Activated CD8-positive, alpha-beta memory T cell treated with anti-CD3 and anti-CD28 coated beads, Interleukin-2, amount 10 ng/mL, durations not matched to agents 7 days and 5 days (primary cell): Measurements from ENCODE around the gene E2F4. TPM values are rescaled to one million over a fixed set of nuclear protein-coding genes. Genes with fewer than 3 reads are reported as not detected.

Experiments
- ATAC-seq: fragments of 150-1000 bp; cut with Tn5 transposase; one replicate; pipeline ENCODE4 v1.10.0; 2021; ENCODE audit warnings: moderate library complexity
- CTCF ChIA-PET: fragments of 350-600 bp; sonication (Branson Sonifier 250); formaldehyde crosslinking; loops from one replicate; lab custom pipeline; 2021; ENCODE audit warnings: antibody characterized with exemption; lab: Charles Lee
- DNase-seq: peaks from one replicate; pipeline ENCODE4 v3.0.0-alpha.2; 2020
- H3K27ac Mint-ChIP-seq: one replicate; pipeline ENCODE4 v1.8.0; 2021; ENCODE audit warnings: mild to moderate bottlenecking, mixed read lengths
- H3K27me3 Mint-ChIP-seq: one replicate; pipeline ENCODE4 v1.8.0; 2021; ENCODE audit warnings: mixed read lengths
- H3K36me3 Mint-ChIP-seq: one replicate; pipeline ENCODE4 v1.8.0; 2021; ENCODE audit warnings: mild to moderate bottlenecking, mixed read lengths
- H3K4me1 Mint-ChIP-seq: one replicate; pipeline ENCODE4 v1.8.0; 2021; ENCODE audit warnings: mixed read lengths
- H3K4me3 Mint-ChIP-seq: one replicate; pipeline ENCODE4 v1.8.0; 2021; ENCODE audit warnings: mild to moderate bottlenecking, moderate library complexity, mixed read lengths
- H3K9me3 Mint-ChIP-seq: one replicate; pipeline ENCODE4 v1.8.0; 2022; ENCODE audit warnings: low read depth, mixed read lengths
- total RNA-seq, 2 experiments: library from RNA; stranded (reverse); gene quantifications; one replicate each; pipeline ENCODE4 v1.2.3, GENCODE V29; 2021

Gene E2F4, protein sequence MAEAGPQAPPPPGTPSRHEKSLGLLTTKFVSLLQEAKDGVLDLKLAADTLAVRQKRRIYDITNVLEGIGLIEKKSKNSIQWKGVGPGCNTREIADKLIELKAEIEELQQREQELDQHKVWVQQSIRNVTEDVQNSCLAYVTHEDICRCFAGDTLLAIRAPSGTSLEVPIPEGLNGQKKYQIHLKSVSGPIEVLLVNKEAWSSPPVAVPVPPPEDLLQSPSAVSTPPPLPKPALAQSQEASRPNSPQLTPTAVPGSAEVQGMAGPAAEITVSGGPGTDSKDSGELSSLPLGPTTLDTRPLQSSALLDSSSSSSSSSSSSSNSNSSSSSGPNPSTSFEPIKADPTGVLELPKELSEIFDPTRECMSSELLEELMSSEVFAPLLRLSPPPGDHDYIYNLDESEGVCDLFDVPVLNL
- 100 to 1,000 TPM; 147 to 148 TPM for total RNA-seq

DNA sequence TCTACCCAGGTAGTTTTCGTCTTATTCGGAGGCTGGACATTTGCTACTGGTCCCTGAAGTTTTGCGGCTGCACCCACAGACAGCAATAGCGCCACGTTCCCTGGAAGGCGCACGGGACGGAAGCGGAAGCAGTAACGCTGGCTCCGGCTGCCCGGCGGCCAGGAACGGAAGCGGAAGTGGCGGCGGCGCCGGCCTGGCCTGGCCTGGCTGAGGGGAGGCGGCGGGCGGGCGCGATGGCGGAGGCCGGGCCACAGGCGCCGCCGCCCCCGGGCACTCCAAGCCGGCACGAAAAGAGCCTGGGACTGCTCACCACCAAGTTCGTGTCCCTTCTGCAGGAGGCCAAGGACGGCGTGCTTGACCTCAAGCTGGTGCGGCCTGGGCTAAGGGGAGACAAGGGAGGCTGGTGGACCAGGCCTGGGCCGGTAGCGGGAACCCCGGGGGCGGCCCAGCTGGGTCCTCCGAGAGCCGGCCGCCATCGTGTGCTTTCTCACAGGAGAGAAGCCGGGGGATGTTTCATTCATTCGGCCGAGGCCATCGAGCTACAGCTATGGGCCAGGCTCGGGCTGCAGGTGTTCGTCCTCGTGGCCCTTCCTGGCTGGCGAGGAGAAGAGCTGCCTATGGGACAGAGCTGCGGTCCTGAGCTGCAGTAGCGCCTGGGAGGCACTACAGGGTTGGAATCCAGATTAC is at the start of gene E2F4:
Gene E2F4, plus strand, starts transcription at position 161 of the 687 bp plus-strand sequence. Its CDS starts 73 bp downstream, at position 234.
- no peaks in the 10 kb centered on the region for H3K9me3 Mint-ChIP-seq
- peaks cover 52% of the 10 kb centered on the region for H3K4me1 Mint-ChIP-seq
- no peaks in the 10 kb centered on the region for H3K27me3 Mint-ChIP-seq
- CTCF ChIA-PET: interaction anchor here (1.0 to 4.0 kb wide), 13 partner anchors 8 to 362 kb away, joined by 3 to 25 read pairs (median 4); partner anchors contain the start of genes CES3, FHOD1, MATCAP1 and NAE1
- DNase-seq (peak; percentile 93), ATAC-seq (peak; percentile 92)
- H3K27ac Mint-ChIP-seq: peak within 1 kb of the TSS; percentile 89
- peaks cover 34% of the 10 kb centered on the region for H3K36me3 Mint-ChIP-seq
- H3K4me3 Mint-ChIP-seq: peak within 1 kb of the TSS; percentile 98

DNA sequence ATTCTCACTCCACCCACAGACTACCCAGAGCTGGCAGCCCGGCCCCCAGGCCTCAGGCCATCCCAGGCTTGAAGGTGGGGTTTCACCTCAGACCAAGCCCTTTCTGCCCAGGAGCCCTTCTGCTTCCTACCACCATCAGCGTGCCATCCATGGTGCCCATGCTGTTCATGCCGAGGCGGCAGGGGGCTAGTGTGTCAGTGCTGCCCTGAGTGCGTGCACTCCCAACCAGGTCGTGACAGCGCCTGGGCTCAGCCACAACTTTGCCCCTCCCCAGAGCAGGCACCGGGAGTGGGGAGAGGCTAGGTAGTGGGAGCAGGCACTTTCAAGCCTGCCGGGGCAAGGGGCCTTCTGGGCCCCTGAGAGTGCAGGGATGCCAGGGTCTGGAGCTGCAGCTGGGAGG is 49.6 kb upstream of the E2F4 start:
- DNase-seq: no peak
- Mint-ChIP-seq H3K4me1 (no peaks in the 10 kb centered on the region), H3K4me3 (no peak overlapping the region), H3K27me3 (no peaks in the 10 kb centered on the region), H3K36me3 (peaks cover 12% of the 10 kb centered on the region), H3K27ac (no peak overlapping the region), H3K9me3 (no peaks in the 10 kb centered on the region)
- CTCF ChIA-PET: interaction anchor here (1.3 to 1.8 kb wide), 2 partner anchors 125 to 188 kb away, joined by 5 to 7 read pairs; no protein-coding TSS in a partner anchor
- no peak for ATAC-seq

DNA sequence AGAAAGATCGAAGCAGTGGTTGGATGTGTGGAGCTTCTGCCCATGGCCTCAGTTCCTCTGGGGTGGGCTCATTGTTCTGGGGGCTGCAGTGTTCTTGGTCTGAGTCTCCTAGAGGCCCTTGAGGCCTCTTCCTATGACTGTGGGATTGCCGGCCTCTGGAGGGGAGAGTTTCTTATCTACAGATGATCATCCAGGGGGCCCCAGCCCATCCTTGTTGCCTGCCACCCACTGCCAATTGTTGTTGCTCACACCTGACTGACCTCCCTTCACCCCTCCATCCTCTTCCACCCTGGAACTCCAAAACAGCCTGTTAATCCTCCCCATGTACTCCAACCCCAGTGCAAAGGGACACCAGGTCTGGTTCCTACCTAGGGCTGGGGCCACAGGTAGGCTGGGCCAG is 47.0 kb upstream of the E2F4 start:
- H3K9me3 Mint-ChIP-seq: no peaks in the 10 kb centered on the region
- H3K4me3 Mint-ChIP-seq: no peak overlapping the region
- DNase-seq: no peak
- peaks cover 20% of the 10 kb centered on the region for H3K36me3 Mint-ChIP-seq
- peaks cover 4% of the 10 kb centered on the region for H3K4me1 Mint-ChIP-seq
- peak overlapping the region; percentile 31 for H3K27ac Mint-ChIP-seq
- ATAC-seq: no peak
- no peaks in the 10 kb centered on the region for H3K27me3 Mint-ChIP-seq
- CTCF ChIA-PET: interaction anchor here (3.9 kb wide), 1 partner anchor 10 kb away, joined by 21 read pairs; no protein-coding TSS in a partner anchor

DNA sequence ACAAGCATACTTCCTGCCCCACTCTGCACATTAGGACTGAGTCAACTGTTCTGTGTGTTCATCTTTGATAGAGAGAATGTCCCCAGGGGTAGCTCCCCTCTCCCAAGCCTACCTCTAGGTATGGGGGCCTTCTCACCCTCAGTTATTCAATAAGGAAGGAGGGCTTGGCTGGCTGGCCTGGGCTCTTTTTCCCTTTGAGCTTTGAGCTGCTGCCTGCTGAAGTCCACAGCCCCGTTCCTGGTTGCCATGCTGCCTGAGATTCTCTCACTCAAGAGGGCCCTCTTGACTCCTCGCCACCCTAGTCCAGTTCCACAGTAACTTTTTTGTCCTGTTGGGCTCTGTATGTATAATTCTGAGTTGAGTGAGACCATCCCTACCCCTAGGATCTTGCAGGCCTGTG is 46.2 kb upstream of the E2F4 start:
- ATAC-seq (no peak), DNase-seq (no peak)
- no peaks in the 10 kb centered on the region for H3K27me3 Mint-ChIP-seq
- peaks cover 4% of the 10 kb centered on the region for H3K4me1 Mint-ChIP-seq
- no peak overlapping the region for H3K4me3 Mint-ChIP-seq
- H3K36me3 Mint-ChIP-seq: peaks cover 15% of the 10 kb centered on the region
- no peaks in the 10 kb centered on the region for H3K9me3 Mint-ChIP-seq
- CTCF ChIA-PET: interaction anchor here (3.9 kb wide), 1 partner anchor 9 kb away, joined by 21 read pairs; no protein-coding TSS in a partner anchor
- peak overlapping the region; percentile 13 for H3K27ac Mint-ChIP-seq

DNA sequence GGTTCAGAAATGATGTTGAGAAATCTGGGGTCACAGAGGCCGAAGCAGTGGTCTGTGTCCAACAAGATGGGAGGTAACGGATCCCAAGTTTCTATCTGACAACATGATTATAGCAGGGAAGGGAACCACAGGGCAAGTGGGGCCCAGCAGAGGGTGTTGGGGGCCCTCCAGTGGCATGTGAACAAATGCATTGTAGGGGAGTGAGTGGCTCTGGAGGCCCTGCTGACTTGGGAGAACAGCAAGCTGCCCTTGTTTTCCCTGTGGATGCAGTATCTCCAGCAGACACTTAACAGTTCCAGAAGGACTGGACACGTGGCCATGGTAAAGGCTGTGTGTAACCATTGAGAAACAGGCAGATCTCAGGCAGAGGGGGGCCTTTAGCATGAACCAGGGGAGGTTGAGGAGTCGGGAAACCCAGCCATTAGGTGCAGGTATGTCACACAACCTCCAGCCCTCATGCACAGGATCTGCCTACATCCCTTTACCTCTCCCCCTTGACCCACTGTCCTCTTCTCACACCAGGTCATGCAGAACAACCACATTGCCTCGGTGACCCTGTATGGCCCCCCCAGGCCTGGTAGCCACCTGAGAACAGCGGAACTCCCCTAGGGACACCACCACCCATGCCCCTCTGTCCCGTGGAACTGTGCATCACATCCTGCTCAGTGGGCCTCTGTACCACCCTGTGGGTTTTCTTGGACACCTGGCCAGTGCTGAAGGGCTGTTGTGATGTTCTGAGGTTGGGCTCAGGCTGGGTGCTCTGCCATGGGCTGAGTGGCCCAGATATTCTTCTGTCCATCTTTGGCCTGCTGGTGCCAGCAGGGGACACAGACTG is 45.2 kb upstream of the E2F4 start:
- no peak overlapping the region for H3K4me3 Mint-ChIP-seq
- CTCF ChIA-PET: interaction anchor here (0.6 to 3.9 kb wide), 6 partner anchors 8 to 170 kb away, joined by 3 to 21 read pairs (median 3); no protein-coding TSS in a partner anchor
- no peaks in the 10 kb centered on the region for H3K9me3 Mint-ChIP-seq
- no peaks in the 10 kb centered on the region for H3K27me3 Mint-ChIP-seq
- DNase-seq: no peak
- peaks cover 12% of the 10 kb centered on the region for H3K36me3 Mint-ChIP-seq
- H3K27ac Mint-ChIP-seq: no peak overlapping the region
- ATAC-seq: no peak
- H3K4me1 Mint-ChIP-seq: peaks cover 13% of the 10 kb centered on the region

DNA sequence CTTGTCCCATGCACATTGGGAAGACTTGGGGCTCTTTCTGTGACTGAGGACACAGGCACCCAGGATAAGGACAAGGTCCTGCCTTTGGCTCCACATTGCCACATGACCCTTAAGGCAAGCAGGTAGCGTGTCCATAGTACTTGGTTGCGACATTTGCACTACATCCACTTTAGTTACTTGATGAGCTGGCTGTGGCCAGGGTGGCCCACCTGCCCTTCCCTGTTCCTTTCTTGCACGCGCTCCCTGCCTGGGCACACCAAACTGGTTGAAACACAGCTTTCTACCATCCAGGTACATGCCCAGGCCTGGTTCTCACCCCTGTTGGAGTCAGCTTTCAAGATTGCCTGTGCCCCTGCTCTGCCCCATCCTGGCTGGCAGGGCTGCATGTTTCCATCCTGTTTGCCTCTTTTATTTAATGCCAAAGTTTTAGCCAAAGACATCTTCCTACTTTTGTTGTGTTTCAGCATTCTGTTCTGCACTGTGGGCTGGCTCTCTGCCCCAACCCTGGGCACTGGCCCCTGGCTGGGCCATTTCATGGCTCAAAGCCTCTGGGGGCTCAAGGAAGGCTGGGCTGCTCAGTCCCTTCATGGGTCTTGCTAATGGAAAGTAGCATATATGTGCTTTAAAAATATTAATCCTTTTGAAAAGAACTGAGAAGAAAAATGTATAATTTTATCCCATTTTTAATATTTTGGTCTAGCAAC is 44.4 kb upstream of the E2F4 start:
- H3K27ac Mint-ChIP-seq: no peak overlapping the region
- no peak overlapping the region for H3K4me3 Mint-ChIP-seq
- H3K9me3 Mint-ChIP-seq: no peaks in the 10 kb centered on the region
- CTCF ChIA-PET: interaction anchor here (0.6 to 1.1 kb wide), 4 partner anchors 8 to 171 kb away, joined by 3 read pairs; no protein-coding TSS in a partner anchor
- H3K4me1 Mint-ChIP-seq: peaks cover 17% of the 10 kb centered on the region
- DNase-seq (no peak), ATAC-seq (no peak)
- no peaks in the 10 kb centered on the region for H3K27me3 Mint-ChIP-seq
- peaks cover 12% of the 10 kb centered on the region for H3K36me3 Mint-ChIP-seq

DNA sequence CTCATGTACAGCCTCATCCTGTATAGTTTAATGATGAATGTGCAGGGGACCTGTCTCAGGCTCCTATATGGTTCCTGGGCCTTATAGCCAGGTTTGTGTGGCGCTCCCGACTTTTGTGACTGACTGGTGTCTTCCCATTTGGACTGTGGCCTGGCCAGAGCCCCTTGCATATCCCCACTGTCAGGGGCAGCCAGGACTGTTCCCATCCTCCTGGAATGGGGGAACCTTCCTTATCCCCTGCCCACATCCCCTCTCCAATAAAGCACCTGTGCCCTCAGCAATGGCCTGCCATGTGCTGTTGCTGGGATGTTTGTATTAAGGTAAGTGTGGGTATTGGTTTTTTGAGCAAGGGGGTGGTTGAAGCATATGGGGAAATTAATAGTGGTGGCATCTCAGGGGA is 43.7 kb upstream of the E2F4 start:
- peaks cover 19% of the 10 kb centered on the region for H3K36me3 Mint-ChIP-seq
- H3K27ac Mint-ChIP-seq: no peak overlapping the region
- no peaks in the 10 kb centered on the region for H3K9me3 Mint-ChIP-seq
- no peaks in the 10 kb centered on the region for H3K27me3 Mint-ChIP-seq
- CTCF ChIA-PET: interaction anchor here (1.2 kb wide), 1 partner anchor 28 kb away, joined by 3 read pairs; no protein-coding TSS in a partner anchor
- ATAC-seq (no peak), DNase-seq (no peak)
- no peak overlapping the region for H3K4me3 Mint-ChIP-seq
- H3K4me1 Mint-ChIP-seq: peaks cover 23% of the 10 kb centered on the region

DNA sequence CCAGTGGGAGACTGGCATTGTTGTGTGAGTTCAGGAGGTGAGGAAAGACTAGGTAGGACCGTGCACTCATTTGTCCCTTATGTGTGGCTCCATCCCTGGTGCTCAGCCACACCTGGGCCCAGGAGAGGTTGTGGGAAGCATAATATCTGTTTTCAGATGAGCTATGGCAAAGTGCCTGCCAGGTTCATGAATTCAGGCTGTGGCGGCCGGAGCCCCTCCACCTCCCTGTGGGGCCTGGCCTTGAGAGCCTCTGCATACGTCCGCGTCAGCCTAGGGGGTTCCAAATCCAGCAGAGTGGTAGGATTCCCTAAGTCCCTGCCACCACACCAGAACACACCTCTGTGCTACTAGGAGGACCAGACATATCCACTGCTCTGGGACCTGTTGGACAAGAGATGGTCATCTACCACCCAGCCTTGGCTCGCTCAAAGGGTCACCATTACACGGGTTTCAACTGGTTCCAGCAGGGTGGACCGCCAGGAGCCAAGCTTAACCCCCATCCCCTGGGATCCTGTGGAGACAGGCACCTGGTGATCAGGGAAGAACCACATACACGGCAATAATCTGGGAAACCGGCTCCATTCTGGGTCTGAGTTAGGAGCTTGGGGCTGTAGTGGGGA is 43.2 kb upstream of the E2F4 start:
- no peak for ATAC-seq
- no peak for DNase-seq
- no peak overlapping the region for H3K27ac Mint-ChIP-seq
- H3K4me3 Mint-ChIP-seq: peak overlapping the region; percentile 37
- peaks cover 20% of the 10 kb centered on the region for H3K36me3 Mint-ChIP-seq
- H3K27me3 Mint-ChIP-seq: no peaks in the 10 kb centered on the region
- peaks cover 24% of the 10 kb centered on the region for H3K4me1 Mint-ChIP-seq
- CTCF ChIA-PET: interaction anchor here (0.7 to 1.2 kb wide), 4 partner anchors 8 to 130 kb away, joined by 3 read pairs; no protein-coding TSS in a partner anchor
- H3K9me3 Mint-ChIP-seq: no peaks in the 10 kb centered on the region

DNA sequence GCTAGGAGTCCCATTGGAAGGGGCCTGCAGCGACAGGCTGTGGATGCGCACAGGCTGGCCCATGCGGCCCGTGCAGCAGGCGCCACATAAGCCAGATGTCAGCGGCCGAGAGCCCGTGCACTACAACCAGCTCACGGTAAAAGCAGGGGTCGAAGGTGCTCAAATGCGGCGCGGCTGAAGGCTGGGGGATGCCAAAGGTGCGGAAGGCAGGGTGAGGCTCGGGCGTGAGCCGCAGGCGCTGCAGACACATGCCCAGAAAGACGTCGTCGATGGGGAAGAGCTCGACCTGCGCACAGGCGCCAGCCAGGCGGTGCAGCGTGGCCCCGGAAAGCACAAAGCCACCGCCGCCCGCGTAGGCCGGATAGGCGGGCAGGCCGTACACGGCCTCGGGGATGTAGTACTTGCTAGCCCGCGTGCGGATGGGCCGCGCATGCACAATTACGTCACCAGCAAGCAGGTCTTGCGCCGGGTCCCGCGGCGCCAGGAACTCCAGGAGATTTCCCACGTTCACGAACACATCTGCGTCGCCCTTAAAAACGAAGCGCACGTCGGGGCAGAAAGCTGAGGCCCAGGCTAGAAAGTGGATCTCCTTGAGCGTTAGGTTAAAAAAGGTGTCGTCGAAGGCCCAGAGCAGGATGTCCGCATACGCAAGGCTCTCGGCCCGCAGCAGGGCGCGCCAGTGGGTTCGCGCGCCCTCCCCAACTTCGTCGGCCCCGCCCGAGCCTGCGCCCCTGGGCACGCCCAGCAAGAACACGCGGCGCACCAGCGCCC is 42.5 kb upstream of the E2F4 start:
- peak; percentile 21 for ATAC-seq
- H3K27me3 Mint-ChIP-seq: no peaks in the 10 kb centered on the region
- peaks cover 22% of the 10 kb centered on the region for H3K36me3 Mint-ChIP-seq
- CTCF ChIA-PET: interaction anchor here (0.7 to 17.0 kb wide), 5 partner anchors 9 to 135 kb away, joined by 3 to 395 read pairs (median 3); no protein-coding TSS in a partner anchor
- H3K4me3 Mint-ChIP-seq: peak overlapping the region; percentile 37
- H3K4me1 Mint-ChIP-seq: peaks cover 28% of the 10 kb centered on the region
- DNase-seq: no peak
- no peak overlapping the region for H3K27ac Mint-ChIP-seq
- H3K9me3 Mint-ChIP-seq: no peaks in the 10 kb centered on the region

DNA sequence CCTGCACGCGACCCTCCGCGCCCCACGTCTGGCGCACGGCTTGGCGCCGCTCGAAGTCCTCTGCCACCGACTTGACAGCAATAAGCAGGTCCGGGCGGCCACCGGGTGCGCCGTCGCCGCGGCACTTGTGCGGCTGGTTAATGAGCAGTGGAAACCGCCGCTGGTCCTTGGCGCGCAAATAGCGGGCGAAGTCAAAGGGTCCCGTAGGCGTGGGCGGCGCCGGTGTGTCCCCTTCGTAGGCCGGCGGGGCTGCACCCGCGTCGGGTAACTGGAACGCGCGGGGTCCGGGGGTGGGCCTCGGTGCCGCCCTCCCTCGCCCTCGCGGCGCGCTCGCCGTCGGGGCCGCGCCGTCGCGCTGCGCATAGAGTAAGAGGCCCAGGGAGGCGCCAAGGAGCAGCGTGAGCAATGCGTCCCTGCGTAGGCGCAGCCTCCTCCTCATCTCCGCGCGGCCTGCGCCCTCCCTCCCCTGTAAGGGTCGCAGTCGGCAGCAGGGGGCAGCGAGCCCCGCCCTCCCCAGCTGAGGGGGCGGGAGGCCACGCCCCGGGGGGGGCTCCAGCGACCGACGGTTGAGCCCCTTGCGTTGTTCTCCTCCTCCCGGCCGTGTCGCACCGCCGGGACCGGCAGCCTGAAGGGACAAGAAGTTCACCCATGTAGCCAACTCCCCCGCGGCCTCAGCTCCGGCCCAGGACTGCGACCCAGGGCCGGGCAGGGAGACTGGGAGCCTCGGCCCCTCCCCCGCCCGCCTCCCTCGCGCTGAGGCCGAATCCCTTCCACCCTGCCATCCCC is 41.7 kb upstream of the E2F4 start:
- CTCF ChIA-PET: interaction anchor here (0.6 to 17.0 kb wide), 14 partner anchors 9 to 192 kb away, joined by 3 to 395 read pairs (median 4); partner anchors contain the start of genes FBXL8, NOL3, SLC9A5 and TRADD
- ATAC-seq (peak; percentile 75), DNase-seq (peak; percentile 65)
- Mint-ChIP-seq H3K36me3 (peaks cover 22% of the 10 kb centered on the region), H3K27me3 (no peaks in the 10 kb centered on the region), H3K4me3 (peak overlapping the region; percentile 62), H3K9me3 (no peaks in the 10 kb centered on the region), H3K27ac (no peak overlapping the region), H3K4me1 (peaks cover 30% of the 10 kb centered on the region)
